ENCODE measurements around the gene KRTAP7-1. TPM values are rescaled to one million over a fixed set of nuclear protein-coding genes. Genes with fewer than 3 reads are reported as not detected.

KRTAP7-1 gene
- total RNA-seq, 1 experiment from 2014 or later, result not detected

DNA sequence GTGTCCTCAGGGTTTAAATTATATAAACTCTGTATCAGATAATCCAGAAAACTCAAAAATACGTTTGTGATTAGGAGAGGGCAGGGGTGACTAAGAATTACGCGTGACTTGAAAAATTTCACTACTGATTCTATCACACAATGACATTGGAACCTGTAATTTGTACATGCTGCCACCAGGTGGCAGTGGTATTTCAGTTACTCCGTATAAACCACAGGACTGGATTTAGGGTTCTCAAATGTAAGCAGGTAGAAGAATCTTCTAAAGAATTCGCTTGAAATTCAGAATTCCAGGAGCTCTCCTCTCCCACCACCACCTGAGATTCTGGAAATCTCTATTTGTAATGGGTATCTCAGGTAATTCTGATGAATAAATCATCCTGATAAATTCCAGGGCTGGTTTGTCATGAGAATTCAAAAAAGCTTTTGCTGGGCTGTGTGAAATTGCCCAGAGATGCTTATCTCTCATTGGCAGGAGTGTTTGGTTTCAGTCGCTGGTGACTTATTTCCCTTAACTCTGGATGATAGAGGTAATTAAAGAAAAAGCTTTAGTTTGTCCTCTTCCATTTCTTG lies 1.7 kb upstream of the KRTAP7-1 start:
- RAD21 ChIA-PET (ENCODE audit: low non-redundant PET in 1 of 2, low total read pairs in 2 of 2, uncharacterized antibody in 2 of 2, unreplicated experiment in 2 of 2), result no interaction called here
- ATAC-seq (no peak), DNase-seq (ENCODE audit: low read depth, low spot score) (peak; percentile 3)
- no TSS peak for BruUV-seq (replicated peaks)
- Histone ChIP-seq H3K4me3 (replicated peaks in 1 of 2; ENCODE audit: low read depth in 1 of 2, low read length in 2 of 2) (no peak overlapping the region), H2AFZ (ENCODE audit: low read depth, low read length, poor library complexity, severe bottlenecking) (no peak overlapping the region), H3K4me1 (ENCODE audit: control insufficient read depth in 1 of 2, insufficient read depth in 2 of 2, low read length in 2 of 2) (no peaks in the 10 kb centered on the region), H3K27me3 (ENCODE audit: insufficient read depth, low read length) (no peaks in the 10 kb centered on the region), H3K4me2 (ENCODE audit: low read length) (no peak overlapping the region), H4K20me1 (ENCODE audit: insufficient read depth) (no peaks in the 10 kb centered on the region), H3K79me2 (ENCODE audit: insufficient read depth, low read length) (no peaks in the 10 kb centered on the region), H3K27ac (ENCODE audit: low read depth, low read length) (no peak overlapping the region), H3K36me3 (ENCODE audit: control insufficient read depth in 1 of 2, insufficient read depth in 2 of 2, low read length in 2 of 2) (no peaks in the 10 kb centered on the region), H3K9ac (ENCODE audit: low read length) (no peak overlapping the region), H3K9me2 (ENCODE audit: insufficient read depth) (no peaks in the 10 kb centered on the region), H3K9me3 (ENCODE audit: control insufficient read depth in 1 of 2, insufficient read depth in 1 of 2, low read depth in 1 of 2, low read length in 2 of 2) (peaks cover 0 to 25% of the 10 kb centered on the region in 2 experiments; a peak in 2 of 4 replicates)
- POLR2A ChIA-PET, result no interaction called here
- intact Hi-C loops (cut with micrococcal nuclease), result loop anchor here (1.0 kb wide), 1 partner anchor 255 kb away; no protein-coding TSS in a partner anchor
- TF ChIP-seq CEBPB (IDR thresholded peaks at IDR 0.05; ENCODE audit: low read depth) (no peak), RAD21 (IDR thresholded peaks at IDR 0.05; ENCODE audit: low read depth) (peak; percentile 26; the same call in 1 of the 2 replicates)
- TF ChIP-seq, protein P1, sequence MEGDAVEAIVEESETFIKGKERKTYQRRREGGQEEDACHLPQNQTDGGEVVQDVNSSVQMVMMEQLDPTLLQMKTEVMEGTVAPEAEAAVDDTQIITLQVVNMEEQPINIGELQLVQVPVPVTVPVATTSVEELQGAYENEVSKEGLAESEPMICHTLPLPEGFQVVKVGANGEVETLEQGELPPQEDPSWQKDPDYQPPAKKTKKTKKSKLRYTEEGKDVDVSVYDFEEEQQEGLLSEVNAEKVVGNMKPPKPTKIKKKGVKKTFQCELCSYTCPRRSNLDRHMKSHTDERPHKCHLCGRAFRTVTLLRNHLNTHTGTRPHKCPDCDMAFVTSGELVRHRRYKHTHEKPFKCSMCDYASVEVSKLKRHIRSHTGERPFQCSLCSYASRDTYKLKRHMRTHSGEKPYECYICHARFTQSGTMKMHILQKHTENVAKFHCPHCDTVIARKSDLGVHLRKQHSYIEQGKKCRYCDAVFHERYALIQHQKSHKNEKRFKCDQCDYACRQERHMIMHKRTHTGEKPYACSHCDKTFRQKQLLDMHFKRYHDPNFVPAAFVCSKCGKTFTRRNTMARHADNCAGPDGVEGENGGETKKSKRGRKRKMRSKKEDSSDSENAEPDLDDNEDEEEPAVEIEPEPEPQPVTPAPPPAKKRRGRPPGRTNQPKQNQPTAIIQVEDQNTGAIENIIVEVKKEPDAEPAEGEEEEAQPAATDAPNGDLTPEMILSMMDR (IDR thresholded peaks at IDR 0.05 in 2 of 3, conservative IDR thresholded peaks at IDR 0.05 in 1 of 3; ENCODE audit: borderline replicate concordance in 1 of 3, insufficient read depth in 1 of 3, low read depth in 2 of 3, low read length in 2 of 3), result peak in 2 of 3 experiments; percentile 48 to 72; a peak in 4 of 6 replicates
- CTCF ChIA-PET, result no interaction called here

DNA sequence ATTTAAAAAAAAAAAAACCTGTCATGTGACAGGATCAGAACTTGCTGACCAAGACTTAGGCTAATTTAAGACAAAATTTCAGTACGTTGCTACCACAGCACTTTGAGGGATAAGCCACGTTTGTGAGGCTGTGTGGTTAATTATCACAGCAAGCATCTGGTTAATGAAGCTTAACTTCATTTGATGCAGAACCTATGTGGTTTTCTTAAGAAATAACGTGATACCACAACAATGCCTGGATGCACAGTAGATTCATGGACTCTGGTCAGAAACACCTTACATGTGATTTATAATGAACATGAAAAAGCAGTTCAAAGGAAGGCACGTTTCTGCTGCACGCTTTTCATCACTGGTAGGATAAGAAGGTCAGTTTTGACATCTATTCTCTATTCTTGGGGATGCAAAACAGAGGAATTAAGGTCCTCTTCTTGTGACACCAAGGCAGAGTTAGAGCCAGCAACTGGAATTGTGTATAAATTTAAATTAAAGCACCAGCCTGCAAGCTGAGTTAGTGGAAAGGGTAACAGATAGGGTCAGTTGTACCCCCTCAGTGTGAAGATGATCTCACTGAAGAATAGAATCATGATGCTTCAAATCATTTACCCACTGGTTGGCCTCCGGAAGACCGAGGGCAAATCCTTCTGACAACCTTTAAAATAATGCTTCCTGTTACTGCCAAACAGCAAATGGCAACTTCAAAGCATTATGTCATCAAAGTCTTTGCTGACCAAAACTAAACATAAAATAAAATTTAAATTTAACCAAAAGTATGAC lies 10.5 kb downstream of the KRTAP7-1 start:
- ChIA-PET CTCF (no interaction called here), POLR2A (no interaction called here), RAD21 (ENCODE audit: low non-redundant PET in 1 of 2, low total read pairs in 2 of 2, uncharacterized antibody in 2 of 2, unreplicated experiment in 2 of 2) (no interaction called here)
- DNase-seq (ENCODE audit: low read depth, low spot score) (no peak), ATAC-seq (no peak)
- Histone ChIP-seq H3K4me3 (replicated peaks in 1 of 2; ENCODE audit: low read depth in 1 of 2, low read length in 2 of 2) (no peak overlapping the region), H4K20me1 (ENCODE audit: insufficient read depth) (no peaks in the 10 kb centered on the region), H3K9me2 (ENCODE audit: insufficient read depth) (no peaks in the 10 kb centered on the region), H3K4me1 (ENCODE audit: control insufficient read depth in 1 of 2, insufficient read depth in 2 of 2, low read length in 2 of 2) (no peaks in the 10 kb centered on the region), H3K9ac (ENCODE audit: low read length) (no peak overlapping the region), H3K36me3 (ENCODE audit: control insufficient read depth in 1 of 2, insufficient read depth in 2 of 2, low read length in 2 of 2) (no peaks in the 10 kb centered on the region), H3K27me3 (ENCODE audit: insufficient read depth, low read length) (no peaks in the 10 kb centered on the region), H3K9me3 (ENCODE audit: control insufficient read depth in 1 of 2, insufficient read depth in 1 of 2, low read depth in 1 of 2, low read length in 2 of 2) (no peaks in the 10 kb centered on the region; a peak in 2 of 4 replicates), H3K27ac (ENCODE audit: low read depth, low read length) (no peak overlapping the region), H3K4me2 (ENCODE audit: low read length) (no peak overlapping the region), H2AFZ (ENCODE audit: low read depth, low read length, poor library complexity, severe bottlenecking) (no peak overlapping the region), H3K79me2 (ENCODE audit: insufficient read depth, low read length) (no peaks in the 10 kb centered on the region)
- TF ChIP-seq EZH2 (IDR thresholded peaks at IDR 0.05) (no peak), CBX3 (IDR thresholded peaks at IDR 0.05; ENCODE audit: low read depth) (no peak), SP1 (IDR thresholded peaks at IDR 0.05; ENCODE audit: low read depth) (no peak), JUND (IDR thresholded peaks at IDR 0.05) (no peak), POLR2A (IDR thresholded peaks at IDR 0.05; ENCODE audit: borderline replicate concordance, extremely low read depth, insufficient read depth, insufficient read length) (no peak), ZNF274 (IDR thresholded peaks at IDR 0.05; ENCODE audit: low read depth, low read length) (no peak), RAD21 (IDR thresholded peaks at IDR 0.05; ENCODE audit: low read depth) (no peak), SRF (IDR thresholded peaks at IDR 0.05; ENCODE audit: low read depth) (no peak)
- TF ChIP-seq, protein P2, sequence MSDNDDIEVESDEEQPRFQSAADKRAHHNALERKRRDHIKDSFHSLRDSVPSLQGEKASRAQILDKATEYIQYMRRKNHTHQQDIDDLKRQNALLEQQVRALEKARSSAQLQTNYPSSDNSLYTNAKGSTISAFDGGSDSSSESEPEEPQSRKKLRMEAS (IDR thresholded peaks at IDR 0.05), result no peak
- TF ChIP-seq, protein P3, sequence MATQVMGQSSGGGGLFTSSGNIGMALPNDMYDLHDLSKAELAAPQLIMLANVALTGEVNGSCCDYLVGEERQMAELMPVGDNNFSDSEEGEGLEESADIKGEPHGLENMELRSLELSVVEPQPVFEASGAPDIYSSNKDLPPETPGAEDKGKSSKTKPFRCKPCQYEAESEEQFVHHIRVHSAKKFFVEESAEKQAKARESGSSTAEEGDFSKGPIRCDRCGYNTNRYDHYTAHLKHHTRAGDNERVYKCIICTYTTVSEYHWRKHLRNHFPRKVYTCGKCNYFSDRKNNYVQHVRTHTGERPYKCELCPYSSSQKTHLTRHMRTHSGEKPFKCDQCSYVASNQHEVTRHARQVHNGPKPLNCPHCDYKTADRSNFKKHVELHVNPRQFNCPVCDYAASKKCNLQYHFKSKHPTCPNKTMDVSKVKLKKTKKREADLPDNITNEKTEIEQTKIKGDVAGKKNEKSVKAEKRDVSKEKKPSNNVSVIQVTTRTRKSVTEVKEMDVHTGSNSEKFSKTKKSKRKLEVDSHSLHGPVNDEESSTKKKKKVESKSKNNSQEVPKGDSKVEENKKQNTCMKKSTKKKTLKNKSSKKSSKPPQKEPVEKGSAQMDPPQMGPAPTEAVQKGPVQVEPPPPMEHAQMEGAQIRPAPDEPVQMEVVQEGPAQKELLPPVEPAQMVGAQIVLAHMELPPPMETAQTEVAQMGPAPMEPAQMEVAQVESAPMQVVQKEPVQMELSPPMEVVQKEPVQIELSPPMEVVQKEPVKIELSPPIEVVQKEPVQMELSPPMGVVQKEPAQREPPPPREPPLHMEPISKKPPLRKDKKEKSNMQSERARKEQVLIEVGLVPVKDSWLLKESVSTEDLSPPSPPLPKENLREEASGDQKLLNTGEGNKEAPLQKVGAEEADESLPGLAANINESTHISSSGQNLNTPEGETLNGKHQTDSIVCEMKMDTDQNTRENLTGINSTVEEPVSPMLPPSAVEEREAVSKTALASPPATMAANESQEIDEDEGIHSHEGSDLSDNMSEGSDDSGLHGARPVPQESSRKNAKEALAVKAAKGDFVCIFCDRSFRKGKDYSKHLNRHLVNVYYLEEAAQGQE (IDR thresholded peaks at IDR 0.05; ENCODE audit: low read depth), result no peak
- intact Hi-C loops (cut with micrococcal nuclease), result no loop called here
- BruUV-seq (replicated peaks), result no TSS peak

Measured in HCT116 (cell line).